A549 (cell line): ENCODE results near the gene SPAG17. TPM values are rescaled to one million over a fixed set of nuclear protein-coding genes. Genes with fewer than 3 reads are reported as not detected.

ENCODE experiments used
- ATAC-seq, 2 experiments: fragments of 200-7000 bp in 1 of 2; fragments of >200 bp in 1 of 2; cut with Nextera tagmentation in 1 of 2; cut with Tn5 transposase in 1 of 2; 3 replicates each; pipeline versions ENCODE4 v1.8.0 to v1.9.1; 2018 to 2020; ENCODE audit warnings: mild to moderate bottlenecking in 1 of 2, moderate library complexity in 1 of 2
- CTCF ChIA-PET: fragments of 300-600 bp; sonication (Branson Sonifier 250); formaldehyde crosslinking; extraction: SDS; loops from one replicate; lab custom pipeline; 2021; ENCODE audit warnings: antibody characterized with exemption, inconsistent platforms; lab: Yijun Ruan, JAX
- POLR2A ChIA-PET: fragments of 350-600 bp; formaldehyde crosslinking; extraction: SDS; loops from one replicate; lab custom pipeline; 2021; ENCODE audit warnings: antibody characterized with exemption, inconsistent platforms; lab: Yijun Ruan, JAX
- DNase-seq, 2 experiments: peaks; one replicate each; pipeline versions ENCODE4 v3.0.0 to v3.0.0-alpha.2; 2011 to 2016; ENCODE audit warnings: low read depth in 1 of 2, low spot score in 1 of 2
- FAIRE-seq: peaks from 2 replicates; lab custom pipeline; 2011; peaks lifted over from hg19 to GRCh38; lab: Jason Lieb, UNC
- H3K27ac ChIP-seq, 2 experiments: fragments of >200 bp; sonication (Bioruptor Twin); formaldehyde crosslinking; 3 replicates each; pipeline ENCODE4 v1.5.1; 2016 to 2017
- H3K4me1 ChIP-seq: fragments of >200 bp; sonication (Bioruptor Twin); formaldehyde crosslinking; 3 replicates; pipeline ENCODE4 v1.6.1; 2016
- H3K4me2 ChIP-seq: fragments of >200 bp; sonication (Bioruptor Twin); formaldehyde crosslinking; 3 replicates; pipeline ENCODE4 v1.6.1; 2016
- H3K4me3 ChIP-seq: fragments of >200 bp; sonication (Bioruptor Twin); formaldehyde crosslinking; 3 replicates; pipeline ENCODE4 v1.5.1; 2016
- H3K9me3 ChIP-seq: fragments of >200 bp; sonication (Bioruptor Twin); formaldehyde crosslinking; 3 replicates; pipeline ENCODE4 v1.6.1; 2016
- CTCF ChIP-seq: fragments of >200 bp; sonication (Bioruptor Twin); formaldehyde crosslinking; IDR thresholded peaks from 3 replicates; pipeline ENCODE4 v1.5.1; 2016
- EHMT2 ChIP-seq: fragments of 200-600 bp; sonication (generic); IDR thresholded peaks from 2 replicates; pipeline ENCODE4 v1.6.1; 2016; ENCODE audit warnings: antibody characterized with exemption, low read depth, mild to moderate bottlenecking, moderate library complexity
- FOSB ChIP-seq: fragments of 250-450 bp; sonication (Bioruptor Pico); IDR thresholded peaks from 2 replicates; pipeline ENCODE4 v1.5.0; 2020; ENCODE audit warnings: mild to moderate bottlenecking, moderate library complexity
- FOXS1 ChIP-seq: fragments of 250-450 bp; sonication (Bioruptor Pico); IDR thresholded peaks from 2 replicates; pipeline ENCODE4 v1.5.0; 2020; ENCODE audit warnings: mild to moderate bottlenecking, moderate library complexity
- HMGXB4 ChIP-seq: fragments of 250-450 bp; sonication (Bioruptor Pico); IDR thresholded peaks from 2 replicates; pipeline ENCODE4 v1.5.0; 2021; ENCODE audit warnings: mild to moderate bottlenecking, moderate library complexity, borderline replicate concordance
- JUNB ChIP-seq: fragments of >200 bp; sonication (Bioruptor Twin); formaldehyde crosslinking; IDR thresholded peaks from 2 replicates; pipeline ENCODE4 v1.6.1; 2016
- KDM1A ChIP-seq: fragments of 200-600 bp; sonication (generic); IDR thresholded peaks from 2 replicates; pipeline ENCODE4 v1.6.1; 2016; ENCODE audit warnings: low read depth, mild to moderate bottlenecking
- KDM5A ChIP-seq: fragments of 200-600 bp; sonication (generic); IDR thresholded peaks from 2 replicates; pipeline ENCODE4 v1.6.1; 2016; ENCODE audit warnings: antibody characterized with exemption, mild to moderate bottlenecking
- MAX ChIP-seq: IDR thresholded peaks from 2 replicates; pipeline ENCODE4 v1.6.1; 2012
- MYC ChIP-seq: IDR thresholded peaks from 2 replicates; pipeline ENCODE4 v1.6.1; 2012; ENCODE audit warnings: mild to moderate bottlenecking, inconsistent platforms, low read length, improper control_type of control experiment, borderline replicate concordance
- PHF8 ChIP-seq: fragments of 200-600 bp; sonication (generic); IDR thresholded peaks from 2 replicates; pipeline ENCODE4 v1.6.1; 2016; ENCODE audit warnings: low read depth, mild to moderate bottlenecking, antibody characterized with exemption, moderate library complexity, borderline replicate concordance
- POLR2AphosphoS2 ChIP-seq: conservative IDR thresholded peaks from 2 replicates; pipeline ENCODE4 v1.6.1; 2012; ENCODE audit warnings: low read length, improper control_type of control experiment, inconsistent platforms
- RARB ChIP-seq: fragments of 250-450 bp; sonication (Bioruptor Pico); IDR thresholded peaks from 2 replicates; pipeline ENCODE4 v1.8.0; 2021; ENCODE audit warnings: mild to moderate bottlenecking, moderate library complexity
- RCOR1 ChIP-seq: fragments of 150-350 bp; IDR thresholded peaks from 2 replicates; pipeline ENCODE4 v1.6.1; 2014; ENCODE audit warnings: antibody characterized with exemption, low read length, low read depth
- RNF2 ChIP-seq: fragments of 200-600 bp; sonication (generic); IDR thresholded peaks from 2 replicates; pipeline ENCODE4 v1.6.1; 2016; ENCODE audit warnings: low read depth, mild to moderate bottlenecking, antibody characterized with exemption, moderate library complexity, borderline replicate concordance
- SMC3 ChIP-seq: fragments of >200 bp; sonication (Bioruptor Twin); formaldehyde crosslinking; IDR thresholded peaks from 3 replicates; pipeline ENCODE4 v1.6.1; 2018; ENCODE audit warnings: inconsistent platforms
- ZFP36 ChIP-seq: fragments of 450-650 bp; IDR thresholded peaks from 2 replicates; pipeline ENCODE4 v1.6.1; 2014; ENCODE audit warnings: borderline replicate concordance; ENCODE audit not compliant: partially characterized antibody
- ZNF302 ChIP-seq: fragments of 250-450 bp; sonication (Bioruptor Pico); IDR thresholded peaks from 2 replicates; pipeline ENCODE4 v1.9.0; 2021; ENCODE audit warnings: inconsistent platforms, mild to moderate bottlenecking, moderate library complexity
- ZSCAN20 ChIP-seq: fragments of 250-450 bp; sonication (Bioruptor Pico); IDR thresholded peaks from 2 replicates; pipeline ENCODE4 v1.8.0; 2022; ENCODE audit warnings: mild to moderate bottlenecking, moderate library complexity
- polyA plus RNA-seq, 4 experiments: library from polyadenylated mRNA; depleted of rRNA in 3 of 4; stranded (reverse); fragments of >200 nt; fragmentation: RNase III in 1 of 4; extraction: RNeasy Plus Mini Kit Qiagen cat#74134 plus additional on column Dnase treatment in 1 of 4; gene quantifications; 2 replicates in 3 of 4; 3 replicates in 1 of 4; pipeline ENCODE4 v1.2.3, GENCODE V29; 2011 to 2017
- TF ChIP-seq, protein P1 (sequence below): IDR thresholded peaks from 2 replicates; pipeline ENCODE4 v1.6.1; 2012; ENCODE audit warnings: low read depth, borderline replicate concordance

Gene SPAG17
- polyA plus RNA-seq, 2 of the 4 experiments (the other 2 are of a cell fraction) = 0.13 TPM; not detected in 1

DNA sequence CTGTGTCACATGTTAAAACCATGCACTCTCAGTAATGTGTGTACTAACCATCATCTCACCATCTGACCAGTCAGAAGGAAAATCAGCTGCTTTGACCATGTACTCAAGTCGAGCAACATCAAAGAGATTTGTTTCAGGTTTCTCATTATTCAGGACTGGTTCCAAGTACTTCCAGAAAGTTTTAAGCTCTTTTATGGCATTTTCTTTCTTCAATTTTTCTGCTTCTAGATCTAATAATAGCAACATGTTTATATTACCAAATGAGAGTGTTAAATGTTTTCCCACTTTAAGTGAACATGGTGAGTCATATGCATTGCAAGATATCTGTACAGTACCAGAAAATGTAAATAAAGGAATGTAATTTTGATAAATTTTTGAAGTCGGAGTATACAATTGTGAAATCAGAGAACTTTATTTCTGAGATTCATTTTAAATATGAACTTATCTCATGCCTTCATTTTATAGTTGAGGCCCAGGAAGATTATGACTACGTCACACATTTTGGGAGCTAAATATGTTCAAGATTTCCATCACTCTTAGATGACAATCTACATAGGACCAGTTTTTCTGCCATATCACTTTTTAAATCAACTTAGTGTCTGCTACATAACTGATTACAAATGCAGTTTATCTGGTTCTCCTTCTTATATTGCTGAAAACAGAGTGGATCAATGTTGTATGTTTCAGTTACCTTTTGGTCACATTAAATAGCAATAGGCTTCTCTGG is 87.2 kb downstream of the SPAG17 start (continued):
- TF ChIP-seq CTCF (no peak), EHMT2 (no peak), HMGXB4 (CRISPR knock-in tag) (no peak), KDM5A (no peak), RARB (CRISPR knock-in tag) (no peak), JUNB (no peak), MYC (no peak)

- CTCF ChIA-PET = no interaction called here
- no peak overlapping the region for H3K4me3 ChIP-seq
- TF ChIP-seq KDM1A (no peak), ZFP36 (no peak), RCOR1 (no peak), KDM5A (no peak), ZSCAN20 (CRISPR knock-in tag) (no peak), ZNF302 (CRISPR knock-in tag) (no peak), FOXS1 (no peak), SMC3 (no peak), RNF2 (no peak), MAX (no peak), HMGXB4 (CRISPR knock-in tag) (no peak), POLR2AphosphoS2 (no peak), FOSB (CRISPR knock-in tag) (no peak), PHF8 (no peak), RARB (CRISPR knock-in tag) (no peak), JUNB (no peak)
- TF ChIP-seq, protein P1, sequence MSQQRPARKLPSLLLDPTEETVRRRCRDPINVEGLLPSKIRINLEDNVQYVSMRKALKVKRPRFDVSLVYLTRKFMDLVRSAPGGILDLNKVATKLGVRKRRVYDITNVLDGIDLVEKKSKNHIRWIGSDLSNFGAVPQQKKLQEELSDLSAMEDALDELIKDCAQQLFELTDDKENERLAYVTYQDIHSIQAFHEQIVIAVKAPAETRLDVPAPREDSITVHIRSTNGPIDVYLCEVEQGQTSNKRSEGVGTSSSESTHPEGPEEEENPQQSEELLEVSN = no peak
- H3K4me1 ChIP-seq = no peaks in the 10 kb centered on the region
- no peak for DNase-seq
- POLR2A ChIA-PET = no interaction called here
- no peak overlapping the region for H3K27ac ChIP-seq
- ATAC-seq = no peak
- H3K9me3 ChIP-seq = no peaks in the 10 kb centered on the region
- no peak overlapping the region for H3K4me2 ChIP-seq
- FAIRE-seq = no peak
Observed at GRCh38 chr1:118093017-118093416, 92.0 kb downstream of the SPAG17 start.
